Body of pancreas (tissue), 4 donors: ENCODE measurements around the gene SLC4A1AP. TPM values are rescaled to one million over a fixed set of nuclear protein-coding genes. Genes with fewer than 3 reads are reported as not detected.

ENCODE experiments used
- ATAC-seq: fragments of 150-250 bp; one replicate; pipeline ENCODE4 v1.9.1; 2016
- DNase-seq, 4 donors: peaks; one replicate each; pipeline ENCODE4 v3.0.0-alpha.2; 2019
- H3K27ac ChIP-seq, 4 donors: fragments of 200-600 bp; sonication (generic); 1 replicate in 3 of 4; 2 replicates in 1 of 4; pipeline versions ENCODE4 v1.5.1 to v1.6.1; 2016 to 2019; ENCODE audit warnings: mild to moderate bottlenecking in 1 of 4, mixed read lengths in 1 of 4, moderate library complexity in 1 of 4
- H3K27me3 ChIP-seq, 2 donors: fragments of 200-600 bp; sonication (generic); one replicate each; pipeline ENCODE4 v1.6.0; 2016; ENCODE audit warnings: mild to moderate bottlenecking in 1 of 2
- H3K36me3 ChIP-seq, 2 donors: fragments of 200-600 bp; sonication (generic); replicated peaks in 1 of 2; 2 replicates each; pipeline ENCODE4 v1.5.1; 2016; ENCODE audit warnings: low read depth in 2 of 2; ENCODE audit not compliant: insufficient read depth in 1 of 2
- H3K4me1 ChIP-seq: fragments of 200-600 bp; sonication (generic); one replicate; pipeline ENCODE4 v1.6.0; 2016
- H3K4me3 ChIP-seq, 2 donors: fragments of 200-600 bp; sonication (generic); 1 replicate in 1 of 2; 2 replicates in 1 of 2; pipeline ENCODE4 v1.5.1; 2016 to 2019
- H3K9me3 ChIP-seq, 3 donors: fragments of 200-600 bp; sonication (generic); 1 replicate in 2 of 3; 2 replicates in 1 of 3; pipeline ENCODE4 v1.5.1; 2016
- POLR2A ChIP-seq, 3 donors: fragments of 450-650 bp; IDR thresholded peaks; one replicate each; pipeline ENCODE4 v1.6.1; 2016; ENCODE audit warnings: antibody characterized with exemption in 3 of 3, mild to moderate bottlenecking in 2 of 3
- WGBS, 2 donors: methylation state at CpG; one replicate each; pipeline ENCODE4 v1.1.5; 2017; 5-methylcytosine and 5-hydroxymethylcytosine counted together
- intact Hi-C: fragments of 100-400 bp; cut with DNase I; formaldehyde crosslinking; loops from one replicate; pipeline ENCODE4 v1.15.1; 2023
- total RNA-seq, 2 donors: library from RNA; depleted of rRNA; stranded (reverse); fragments of >200 nt; gene quantifications; one replicate each; pipeline ENCODE4 v1.1.0, GENCODE V29; 2016
- TF ChIP-seq, protein P1 (sequence below), 7 experiments: fragments of 450-650 bp in 4 of 7; fragments of 200-600 bp in 3 of 7; sonication (generic) in 3 of 7; IDR thresholded peaks; one replicate each; pipeline ENCODE4 v1.5.1; 2016 to 2019; ENCODE audit warnings: antibody characterized with exemption in 7 of 7

The SLC4A1AP gene
- total RNA-seq, 2 donors from 2014 or later: 15.6 to 22.4 TPM

GRCh38 chr2:27634291-27634690, 29.4 kb upstream of the SLC4A1AP start:
- Histone ChIP-seq H3K27me3 (no peaks in the 10 kb centered on the region), H3K4me1 (peaks cover 11% of the 10 kb centered on the region), H3K4me3 (no peak overlapping the region), H3K9me3 (no peaks in the 10 kb centered on the region), H3K36me3 (peaks cover 0 to 34% of the 10 kb centered on the region in 2 donors), H3K27ac (no peak overlapping the region)
- TF ChIP-seq POLR2A (IDR thresholded peaks at IDR 0.05): no peak
- TF ChIP-seq, protein P1, sequence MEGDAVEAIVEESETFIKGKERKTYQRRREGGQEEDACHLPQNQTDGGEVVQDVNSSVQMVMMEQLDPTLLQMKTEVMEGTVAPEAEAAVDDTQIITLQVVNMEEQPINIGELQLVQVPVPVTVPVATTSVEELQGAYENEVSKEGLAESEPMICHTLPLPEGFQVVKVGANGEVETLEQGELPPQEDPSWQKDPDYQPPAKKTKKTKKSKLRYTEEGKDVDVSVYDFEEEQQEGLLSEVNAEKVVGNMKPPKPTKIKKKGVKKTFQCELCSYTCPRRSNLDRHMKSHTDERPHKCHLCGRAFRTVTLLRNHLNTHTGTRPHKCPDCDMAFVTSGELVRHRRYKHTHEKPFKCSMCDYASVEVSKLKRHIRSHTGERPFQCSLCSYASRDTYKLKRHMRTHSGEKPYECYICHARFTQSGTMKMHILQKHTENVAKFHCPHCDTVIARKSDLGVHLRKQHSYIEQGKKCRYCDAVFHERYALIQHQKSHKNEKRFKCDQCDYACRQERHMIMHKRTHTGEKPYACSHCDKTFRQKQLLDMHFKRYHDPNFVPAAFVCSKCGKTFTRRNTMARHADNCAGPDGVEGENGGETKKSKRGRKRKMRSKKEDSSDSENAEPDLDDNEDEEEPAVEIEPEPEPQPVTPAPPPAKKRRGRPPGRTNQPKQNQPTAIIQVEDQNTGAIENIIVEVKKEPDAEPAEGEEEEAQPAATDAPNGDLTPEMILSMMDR (IDR thresholded peaks at IDR 0.05): no peak
- no peak for DNase-seq
- intact Hi-C loops: no loop called here
- WGBS, 2 donors: 94 to 97% methylated on average over 2 of the region's 2 CpGs
- no peak for ATAC-seq

DNA sequence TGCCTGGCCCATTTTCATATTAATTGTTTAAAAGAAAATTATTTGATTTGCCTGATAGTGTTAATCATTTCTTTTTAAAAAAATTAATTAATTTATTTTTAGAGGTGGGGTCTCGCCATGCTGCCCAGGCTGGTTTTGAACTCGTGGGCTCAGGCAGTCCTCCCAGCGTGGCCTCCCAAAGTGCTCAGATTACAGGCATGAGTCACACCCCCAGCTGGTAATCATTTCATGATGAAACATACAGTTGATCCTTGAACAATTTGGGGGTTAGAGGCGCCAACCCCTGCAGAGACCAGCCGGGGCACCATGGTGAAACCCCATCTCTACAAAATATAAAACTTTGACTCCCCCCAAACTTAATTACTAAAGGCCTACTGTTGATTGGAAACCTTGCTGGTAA, 26.9 kb upstream of the SLC4A1AP start:
- intact Hi-C loops: no loop called here
- Histone ChIP-seq H3K27me3 (no peaks in the 10 kb centered on the region), H3K36me3 (peaks cover 0 to 42% of the 10 kb centered on the region in 2 donors), H3K4me1 (no peaks in the 10 kb centered on the region), H3K4me3 (no peak overlapping the region), H3K27ac (no peak overlapping the region), H3K9me3 (no peaks in the 10 kb centered on the region)
- 91 to 93% methylated on average over 5 of the region's 5 CpGs for WGBS, 2 donors
- TF ChIP-seq POLR2A (IDR thresholded peaks at IDR 0.05): no peak
- TF ChIP-seq, protein P1 (IDR thresholded peaks at IDR 0.05): no peak
- ATAC-seq (no peak), DNase-seq (no peak)

DNA sequence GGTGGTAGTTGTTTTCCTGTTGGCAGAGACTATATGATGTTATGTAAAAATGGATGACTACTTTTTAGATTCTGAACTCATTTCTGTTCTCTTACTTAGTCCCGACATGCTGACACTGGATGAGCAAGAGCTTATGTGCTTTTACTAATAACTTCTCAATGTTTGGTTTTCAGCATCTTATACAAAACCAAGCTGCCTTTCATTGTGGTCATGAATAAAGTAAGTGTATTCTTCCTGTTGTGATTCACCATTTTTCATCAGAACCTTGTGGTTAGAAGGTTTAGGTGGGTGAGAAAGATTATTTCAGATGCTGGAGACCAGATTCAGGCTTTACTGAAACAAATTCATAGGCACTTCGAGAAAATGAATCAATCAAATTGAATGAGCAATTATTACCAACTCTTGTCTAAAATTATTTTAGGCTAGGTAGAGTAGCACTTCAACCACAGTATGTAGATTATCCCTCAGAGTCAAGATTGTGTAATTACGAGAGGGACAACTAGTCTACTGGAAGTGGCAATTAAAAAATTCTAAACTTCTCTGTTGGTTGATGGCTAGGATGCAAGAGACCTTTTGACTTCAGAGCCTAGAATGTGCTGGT, 25.6 kb upstream of the SLC4A1AP start:
- WGBS, 2 donors: 84 to 85% methylated on average over 3 of the region's 3 CpGs
- no peaks in the 10 kb centered on the region for H3K9me3 ChIP-seq
- intact Hi-C loops: no loop called here

GRCh38 chr2:27638709-27639108, 25.0 kb upstream of the SLC4A1AP start:
- intact Hi-C loops: no loop called here
- no peaks in the 10 kb centered on the region for H3K27me3 ChIP-seq
- H3K9me3 ChIP-seq: no peaks in the 10 kb centered on the region
- no peak for TF ChIP-seq POLR2A (IDR thresholded peaks at IDR 0.05)
- TF ChIP-seq, protein P1 (IDR thresholded peaks at IDR 0.05): no peak
- 51 to 59% methylated on average over 3 of the region's 3 CpGs for WGBS, 2 donors
- H3K36me3 ChIP-seq: peaks cover 0 to 42% of the 10 kb centered on the region in 2 donors
- no peaks in the 10 kb centered on the region for H3K4me1 ChIP-seq
- DNase-seq (no peak), ATAC-seq (no peak)
- H3K27ac ChIP-seq: no peak overlapping the region
- H3K4me3 ChIP-seq: no peak overlapping the region

More for the DNA sequence above, 25.6 kb upstream of the SLC4A1AP start:
- peaks cover 0 to 42% of the 10 kb centered on the region in 2 donors for H3K36me3 ChIP-seq
- ATAC-seq (no peak), DNase-seq (no peak)
- no peak overlapping the region for H3K27ac ChIP-seq
- no peak overlapping the region for H3K4me3 ChIP-seq
- no peaks in the 10 kb centered on the region for H3K27me3 ChIP-seq
- TF ChIP-seq, protein P1 (IDR thresholded peaks at IDR 0.05): no peak
- no peak for TF ChIP-seq POLR2A (IDR thresholded peaks at IDR 0.05)
- no peaks in the 10 kb centered on the region for H3K4me1 ChIP-seq

DNA sequence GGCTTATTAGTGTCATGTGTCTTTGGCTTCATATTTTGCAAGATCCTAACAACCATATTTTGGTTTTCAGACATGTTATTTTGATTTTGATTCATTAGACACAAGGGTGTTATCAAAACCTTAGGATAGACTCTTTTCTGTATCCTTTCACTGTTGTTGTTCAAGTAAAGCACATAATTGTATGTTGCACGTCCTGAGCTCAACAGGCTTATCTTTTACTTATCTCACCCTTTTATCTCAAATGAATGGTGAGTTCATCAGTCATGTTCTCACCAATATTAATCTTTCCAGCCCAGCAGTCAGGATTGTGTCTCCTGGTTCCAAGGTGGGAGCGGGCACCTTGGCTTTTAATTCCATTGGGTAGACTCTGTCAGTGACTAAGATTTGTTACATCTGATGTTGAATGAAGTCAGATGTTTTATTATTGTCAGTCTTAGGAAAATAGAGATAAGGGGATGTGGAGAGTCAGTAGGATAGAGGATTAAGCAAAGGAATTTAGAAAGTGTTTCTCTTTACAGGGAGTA, 22.9 kb upstream of the SLC4A1AP start:
- no peak overlapping the region for H3K4me3 ChIP-seq
- no peak for TF ChIP-seq POLR2A (IDR thresholded peaks at IDR 0.05)
- TF ChIP-seq, protein P1 (IDR thresholded peaks at IDR 0.05): no peak
- no peaks in the 10 kb centered on the region for H3K9me3 ChIP-seq
- WGBS, 2 donors: 62 to 76% methylated on average over 2 of the region's 2 CpGs
- peaks cover 0 to 34% of the 10 kb centered on the region in 2 donors for H3K36me3 ChIP-seq
- no peak for DNase-seq
- no peaks in the 10 kb centered on the region for H3K4me1 ChIP-seq
- no peak overlapping the region for H3K27ac ChIP-seq
- H3K27me3 ChIP-seq: no peaks in the 10 kb centered on the region
- no peak for ATAC-seq
- intact Hi-C loops: no loop called here
